ENCODE measurements around the gene ZNF581.

ZNF581 gene

DNA sequence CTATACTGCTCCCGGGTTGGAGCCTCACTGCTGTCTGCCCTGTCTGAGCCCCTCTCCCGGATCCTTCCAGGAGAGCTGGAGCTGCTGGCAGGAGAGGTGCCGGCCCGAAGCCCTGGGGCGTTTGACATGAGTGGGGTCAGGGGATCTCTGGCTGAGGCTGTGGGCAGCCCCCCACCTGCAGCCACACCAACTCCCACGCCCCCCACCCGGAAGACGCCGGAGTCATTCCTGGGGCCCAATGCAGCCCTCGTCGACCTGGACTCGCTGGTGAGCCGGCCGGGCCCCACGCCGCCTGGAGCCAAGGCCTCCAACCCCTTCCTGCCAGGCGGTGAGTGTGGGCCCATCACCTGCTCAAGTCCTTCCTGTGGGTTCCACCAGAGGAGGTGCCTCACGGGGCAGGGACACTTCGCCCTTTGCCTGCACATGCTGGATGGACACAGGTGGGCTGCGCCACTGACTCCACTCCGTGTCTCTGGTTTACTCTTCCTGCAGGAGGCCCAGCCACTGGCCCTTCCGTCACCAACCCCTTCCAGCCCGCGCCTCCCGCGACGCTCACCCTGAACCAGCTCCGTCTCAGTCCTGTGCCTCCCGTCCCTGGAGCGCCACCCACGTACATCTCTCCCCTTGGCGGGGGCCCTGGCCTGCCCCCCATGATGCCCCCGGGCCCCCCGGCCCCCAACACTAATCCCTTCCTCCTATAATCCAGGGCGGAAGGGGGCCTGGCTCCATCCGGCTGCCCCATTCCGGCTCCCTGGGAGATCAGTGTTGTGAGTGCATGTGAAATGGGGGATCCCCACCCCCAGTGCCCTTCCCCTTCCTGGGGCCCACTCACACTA is 51.4 kb downstream of the ZNF581 start:
- no peak for DNase-seq (ENCODE audit: low spot score)

Measured in AG08395 (cell line).